ES-I3 (cell line): ENCODE data around the gene TBC1D4.

Experiments
- H3K36me3 ChIP-seq: 2 replicates; pipeline ENCODE4 v1.6.1; 2013; ENCODE audit warnings: mild to moderate bottlenecking, low read length, control low read depth, moderate library complexity; ENCODE audit not compliant: insufficient read depth
- H3K4me1 ChIP-seq: 2 replicates; pipeline ENCODE4 v1.6.1; 2013; ENCODE audit warnings: mild to moderate bottlenecking, control low read depth, low read length; ENCODE audit not compliant: insufficient read depth
- H3K9ac ChIP-seq: 2 replicates; pipeline ENCODE4 v1.6.1; 2013; ENCODE audit warnings: low read depth, mild to moderate bottlenecking, low read length, moderate library complexity
- H3K9me3 ChIP-seq: 2 replicates; pipeline ENCODE4 v1.6.1; 2013; ENCODE audit warnings: mild to moderate bottlenecking, low read length, moderate library complexity; ENCODE audit not compliant: control insufficient read depth, insufficient read depth

The TBC1D4 gene

GRCh38 chr13:75391432-75392100, 90.4 kb downstream of the TBC1D4 start:
- H3K4me1 ChIP-seq = no peaks in the 10 kb centered on the region

GRCh38 chr13:75390229-75390628, 91.7 kb downstream of the TBC1D4 start:
- no peak overlapping the region for H3K9ac ChIP-seq
- no peaks in the 10 kb centered on the region for H3K36me3 ChIP-seq
- no peaks in the 10 kb centered on the region for H3K4me1 ChIP-seq
- no peaks in the 10 kb centered on the region for H3K9me3 ChIP-seq

More at GRCh38 chr13:75391432-75392100, 90.4 kb downstream of the TBC1D4 start:
- Histone ChIP-seq H3K9ac (no peak overlapping the region), H3K36me3 (no peaks in the 10 kb centered on the region), H3K9me3 (no peaks in the 10 kb centered on the region)

- H3K9ac ChIP-seq = no peak overlapping the region
- no peaks in the 10 kb centered on the region for H3K4me1 ChIP-seq
- H3K9me3 ChIP-seq = no peaks in the 10 kb centered on the region
- H3K36me3 ChIP-seq = no peaks in the 10 kb centered on the region
These were observed 96.3 kb downstream of the TBC1D4 start for GRCh38 chr13:75385708-75386083.

GRCh38 chr13:75384879-75385707, 96.9 kb downstream of the TBC1D4 start:
- Histone ChIP-seq H3K4me1 (no peaks in the 10 kb centered on the region), H3K36me3 (no peaks in the 10 kb centered on the region), H3K9ac (no peak overlapping the region), H3K9me3 (no peaks in the 10 kb centered on the region)

- Histone ChIP-seq H3K9ac (no peak overlapping the region), H3K9me3 (no peaks in the 10 kb centered on the region), H3K36me3 (no peaks in the 10 kb centered on the region), H3K4me1 (no peaks in the 10 kb centered on the region)
These were observed 98.8 kb downstream of the TBC1D4 start for GRCh38 chr13:75383064-75383715.

GRCh38 chr13:75378301-75378700, 103.7 kb downstream of the TBC1D4 start:
- H3K9me3 ChIP-seq = no peaks in the 10 kb centered on the region
- H3K4me1 ChIP-seq = no peaks in the 10 kb centered on the region; the same call in 1 of the 2 replicates
- no peaks in the 10 kb centered on the region for H3K36me3 ChIP-seq
- H3K9ac ChIP-seq = no peak overlapping the region

- no peaks in the 10 kb centered on the region for H3K36me3 ChIP-seq
- no peak overlapping the region for H3K9ac ChIP-seq
- H3K9me3 ChIP-seq = no peaks in the 10 kb centered on the region
- H3K4me1 ChIP-seq = no peaks in the 10 kb centered on the region; the same call in 1 of the 2 replicates
These were observed 105.1 kb downstream of the TBC1D4 start for GRCh38 chr13:75376792-75377402.

GRCh38 chr13:75375329-75375728, 106.6 kb downstream of the TBC1D4 start:
- H3K4me1 ChIP-seq = no peaks in the 10 kb centered on the region; the same call in 1 of the 2 replicates
- no peak overlapping the region for H3K9ac ChIP-seq
- H3K36me3 ChIP-seq = no peaks in the 10 kb centered on the region
- no peaks in the 10 kb centered on the region for H3K9me3 ChIP-seq

GRCh38 chr13:75373988-75374387, 108.0 kb downstream of the TBC1D4 start:
- Histone ChIP-seq H3K9me3 (no peaks in the 10 kb centered on the region), H3K36me3 (no peaks in the 10 kb centered on the region), H3K9ac (no peak overlapping the region), H3K4me1 (no peaks in the 10 kb centered on the region; the same call in 1 of the 2 replicates)

GRCh38 chr13:75372923-75373841, 108.8 kb downstream of the TBC1D4 start:
- no peaks in the 10 kb centered on the region for H3K36me3 ChIP-seq
- no peaks in the 10 kb centered on the region for H3K9me3 ChIP-seq
- no peaks in the 10 kb centered on the region; the same call in 1 of the 2 replicates for H3K4me1 ChIP-seq
- H3K9ac ChIP-seq = no peak overlapping the region

GRCh38 chr13:75372517-75372916, 109.5 kb downstream of the TBC1D4 start:
- no peaks in the 10 kb centered on the region; the same call in 1 of the 2 replicates for H3K4me1 ChIP-seq
- H3K9ac ChIP-seq = no peak overlapping the region
- no peaks in the 10 kb centered on the region for H3K9me3 ChIP-seq
- no peaks in the 10 kb centered on the region for H3K36me3 ChIP-seq

- H3K4me1 ChIP-seq = no peaks in the 10 kb centered on the region; the same call in 1 of the 2 replicates
- H3K9me3 ChIP-seq = no peaks in the 10 kb centered on the region
- no peak overlapping the region for H3K9ac ChIP-seq
- H3K36me3 ChIP-seq = no peaks in the 10 kb centered on the region
These were observed 110.8 kb downstream of the TBC1D4 start for GRCh38 chr13:75371203-75371602.

- Histone ChIP-seq H3K9me3 (no peaks in the 10 kb centered on the region), H3K36me3 (no peaks in the 10 kb centered on the region), H3K9ac (no peak overlapping the region), H3K4me1 (peaks cover 3% of the 10 kb centered on the region; the same call in 1 of the 2 replicates)
These were observed 111.2 kb downstream of the TBC1D4 start for GRCh38 chr13:75370774-75371173.
